ENCODE data around the gene PHF21A.

Gene PHF21A

DNA sequence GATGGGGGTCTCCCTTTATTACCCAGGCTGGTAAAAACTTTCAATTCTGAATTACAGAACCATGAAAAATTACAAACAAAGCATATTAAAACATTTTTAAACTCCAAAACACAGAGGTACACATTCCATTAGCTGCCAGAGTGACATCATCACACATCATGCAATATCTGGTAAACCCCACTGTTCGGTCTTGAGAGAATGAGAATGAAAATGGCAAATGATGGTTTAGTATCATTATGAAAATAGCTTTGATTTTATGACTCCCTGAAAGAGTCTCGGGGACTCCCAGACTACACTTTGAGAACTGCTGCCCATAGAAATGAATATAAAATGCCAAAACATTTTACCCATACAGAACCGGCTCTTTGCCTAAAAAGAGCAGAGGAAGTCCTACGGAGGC lies 180.0 kb downstream of the PHF21A start:
- Histone ChIP-seq H3K4me1 (ENCODE audit: control insufficient read depth, insufficient read depth, low read depth, low read length) (peaks cover 2% of the 10 kb centered on the region), H3K9me3 (ENCODE audit: control insufficient read depth, low read length) (no peaks in the 10 kb centered on the region), H3K27me3 (ENCODE audit: control insufficient read depth in 1 of 2, insufficient read depth in 1 of 2, low read length in 2 of 2) (no peaks in the 10 kb centered on the region), H3K18ac (ENCODE audit: low read depth in 1 of 2, low read length in 2 of 2) (no peak overlapping the region), H2BK5ac (ENCODE audit: low read depth, low read length, poor library complexity, severe bottlenecking) (no peak overlapping the region), H2BK12ac (ENCODE audit: low read length in 2 of 2) (no peak overlapping the region), H2BK15ac (ENCODE audit: low read depth, poor library complexity, severe bottlenecking) (no peak overlapping the region), H3K27ac (ENCODE audit: low read length, poor library complexity, severe bottlenecking) (no peak overlapping the region), H3K4me2 (ENCODE audit: low read length, poor library complexity, severe bottlenecking) (no peak overlapping the region), H4K91ac (ENCODE audit: low read length) (no peak overlapping the region), H4K8ac (ENCODE audit: low read length) (no peak overlapping the region), H3K9ac (ENCODE audit: low read length) (no peak overlapping the region), H3K79me1 (replicated peaks; ENCODE audit: low read length, poor library complexity, severe bottlenecking) (peaks cover 6% of the 10 kb centered on the region), H3K36me3 (ENCODE audit: control insufficient read depth in 1 of 2, insufficient read depth in 2 of 2, low read depth in 1 of 2, low read length in 2 of 2) (peaks cover 23 to 63% of the 10 kb centered on the region in 2 experiments), H3K4me3 (ENCODE audit: insufficient read depth in 1 of 2, low read depth in 1 of 2, low read length in 2 of 2) (no peak overlapping the region), H2AK5ac (ENCODE audit: low read length, severe bottlenecking) (no peak overlapping the region), H3K14ac (ENCODE audit: low read length in 2 of 2) (no peak overlapping the region), H2BK120ac (ENCODE audit: low read depth, low read length) (no peak overlapping the region), H2AFZ (ENCODE audit: low read depth, low read length) (no peak overlapping the region), H3K23ac (ENCODE audit: low read length in 2 of 2) (no peak overlapping the region), H3K4ac (ENCODE audit: low read depth in 1 of 2, low read length in 2 of 2) (no peak overlapping the region)
- WGBS, result 88% methylated on average over 3 of the region's 4 CpGs
- no peak for DNase-seq

DNA sequence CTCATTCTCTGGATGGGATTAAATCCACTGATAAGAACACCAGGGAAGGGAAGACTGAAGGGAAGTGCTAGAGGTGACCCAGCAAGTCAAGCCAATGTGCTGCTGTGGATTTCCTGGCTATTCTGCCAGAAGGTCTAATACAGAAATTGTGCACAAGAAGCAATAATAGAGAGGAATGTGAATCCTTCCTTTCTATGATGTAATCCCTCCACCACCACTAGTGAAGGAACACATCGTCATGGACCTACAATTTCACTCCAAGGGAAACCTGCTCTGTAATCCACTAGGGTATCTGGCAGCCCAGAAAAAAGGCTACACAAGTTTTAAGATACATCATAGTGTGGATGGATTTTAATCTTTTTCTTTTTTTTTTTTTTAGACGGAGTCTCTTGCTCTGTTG lies 181.4 kb downstream of the PHF21A start:
- Histone ChIP-seq H3K9ac (ENCODE audit: low read length) (no peak overlapping the region), H4K8ac (ENCODE audit: low read length) (no peak overlapping the region)
- WGBS, result 100% methylated on average over 2 of the region's 2 CpGs

GRCh38 chr11:45937916-45938315 lies 183.3 kb downstream of the PHF21A start:
- H3K27me3 ChIP-seq (ENCODE audit: control insufficient read depth in 1 of 2, insufficient read depth in 1 of 2, low read length in 2 of 2), result no peaks in the 10 kb centered on the region
- H4K8ac ChIP-seq (ENCODE audit: low read length), result no peak overlapping the region
- H3K14ac ChIP-seq (ENCODE audit: low read length in 2 of 2), result no peak overlapping the region
- H2AFZ ChIP-seq (ENCODE audit: low read depth, low read length), result no peak overlapping the region
- no peak overlapping the region for H3K4me2 ChIP-seq (ENCODE audit: low read length, poor library complexity, severe bottlenecking)
- no peak overlapping the region for H3K27ac ChIP-seq (ENCODE audit: low read length, poor library complexity, severe bottlenecking)
- H3K23ac ChIP-seq (ENCODE audit: low read length in 2 of 2), result no peak overlapping the region
- H3K79me1 ChIP-seq (replicated peaks; ENCODE audit: low read length, poor library complexity, severe bottlenecking), result peaks cover 9% of the 10 kb centered on the region
- H3K4me3 ChIP-seq (ENCODE audit: insufficient read depth in 1 of 2, low read depth in 1 of 2, low read length in 2 of 2), result no peak overlapping the region
- peaks cover 40 to 70% of the 10 kb centered on the region in 2 experiments for H3K36me3 ChIP-seq (ENCODE audit: control insufficient read depth in 1 of 2, insufficient read depth in 2 of 2, low read depth in 1 of 2, low read length in 2 of 2)
- no peak overlapping the region for H2BK15ac ChIP-seq (ENCODE audit: low read depth, poor library complexity, severe bottlenecking)
- no peak overlapping the region for H4K91ac ChIP-seq (ENCODE audit: low read length)
- no peak overlapping the region for H2AK5ac ChIP-seq (ENCODE audit: low read length, severe bottlenecking)
- DNase-seq, result no peak
- H2BK12ac ChIP-seq (ENCODE audit: low read length in 2 of 2), result no peak overlapping the region
- H3K4ac ChIP-seq (ENCODE audit: low read depth in 1 of 2, low read length in 2 of 2), result no peak overlapping the region
- no peaks in the 10 kb centered on the region for H3K9me3 ChIP-seq (ENCODE audit: control insufficient read depth, low read length)
- no peak overlapping the region for H2BK5ac ChIP-seq (ENCODE audit: low read depth, low read length, poor library complexity, severe bottlenecking)
- H3K9ac ChIP-seq (ENCODE audit: low read length), result no peak overlapping the region
- H3K4me1 ChIP-seq (ENCODE audit: control insufficient read depth, insufficient read depth, low read depth, low read length), result peaks cover 2% of the 10 kb centered on the region
- no peak overlapping the region for H3K18ac ChIP-seq (ENCODE audit: low read depth in 1 of 2, low read length in 2 of 2)
- WGBS, result 96% methylated on average over 9 of the region's 10 CpGs
- H2BK120ac ChIP-seq (ENCODE audit: low read depth, low read length), result no peak overlapping the region

More for the DNA sequence above, 181.4 kb downstream of the PHF21A start:
- no peak overlapping the region for H3K4me2 ChIP-seq (ENCODE audit: low read length, poor library complexity, severe bottlenecking)
- no peak overlapping the region for H2AFZ ChIP-seq (ENCODE audit: low read depth, low read length)
- no peak overlapping the region for H3K18ac ChIP-seq (ENCODE audit: low read depth in 1 of 2, low read length in 2 of 2)
- DNase-seq, result no peak
- no peak overlapping the region for H3K14ac ChIP-seq (ENCODE audit: low read length in 2 of 2)
- no peak overlapping the region for H2AK5ac ChIP-seq (ENCODE audit: low read length, severe bottlenecking)
- no peak overlapping the region for H3K27ac ChIP-seq (ENCODE audit: low read length, poor library complexity, severe bottlenecking)
- no peak overlapping the region for H2BK5ac ChIP-seq (ENCODE audit: low read depth, low read length, poor library complexity, severe bottlenecking)
- peaks cover 27 to 64% of the 10 kb centered on the region in 2 experiments for H3K36me3 ChIP-seq (ENCODE audit: control insufficient read depth in 1 of 2, insufficient read depth in 2 of 2, low read depth in 1 of 2, low read length in 2 of 2)
- H3K4ac ChIP-seq (ENCODE audit: low read depth in 1 of 2, low read length in 2 of 2), result no peak overlapping the region
- no peak overlapping the region for H2BK12ac ChIP-seq (ENCODE audit: low read length in 2 of 2)
- no peak overlapping the region for H2BK120ac ChIP-seq (ENCODE audit: low read depth, low read length)
- peaks cover 2% of the 10 kb centered on the region for H3K4me1 ChIP-seq (ENCODE audit: control insufficient read depth, insufficient read depth, low read depth, low read length)
- no peaks in the 10 kb centered on the region for H3K27me3 ChIP-seq (ENCODE audit: control insufficient read depth in 1 of 2, insufficient read depth in 1 of 2, low read length in 2 of 2)
- no peak overlapping the region for H2BK15ac ChIP-seq (ENCODE audit: low read depth, poor library complexity, severe bottlenecking)
- H3K79me1 ChIP-seq (replicated peaks; ENCODE audit: low read length, poor library complexity, severe bottlenecking), result peaks cover 6% of the 10 kb centered on the region
- no peaks in the 10 kb centered on the region for H3K9me3 ChIP-seq (ENCODE audit: control insufficient read depth, low read length)
- H3K4me3 ChIP-seq (ENCODE audit: insufficient read depth in 1 of 2, low read depth in 1 of 2, low read length in 2 of 2), result no peak overlapping the region
- H3K23ac ChIP-seq (ENCODE audit: low read length in 2 of 2), result no peak overlapping the region
- H4K91ac ChIP-seq (ENCODE audit: low read length), result no peak overlapping the region

- no peak for DNase-seq
- H3K79me1 ChIP-seq (replicated peaks; ENCODE audit: low read length, poor library complexity, severe bottlenecking), result peaks cover 13% of the 10 kb centered on the region
- peaks cover 2% of the 10 kb centered on the region for H3K4me1 ChIP-seq (ENCODE audit: control insufficient read depth, insufficient read depth, low read depth, low read length)
- H3K9ac ChIP-seq (ENCODE audit: low read length), result no peak overlapping the region
- no peak overlapping the region for H3K14ac ChIP-seq (ENCODE audit: low read length in 2 of 2)
- H2BK12ac ChIP-seq (ENCODE audit: low read length in 2 of 2), result no peak overlapping the region
- no peak overlapping the region for H4K91ac ChIP-seq (ENCODE audit: low read length)
- no peaks in the 10 kb centered on the region for H3K9me3 ChIP-seq (ENCODE audit: control insufficient read depth, low read length)
- no peak overlapping the region for H3K27ac ChIP-seq (ENCODE audit: low read length, poor library complexity, severe bottlenecking)
- H3K23ac ChIP-seq (ENCODE audit: low read length in 2 of 2), result no peak overlapping the region
- no peak overlapping the region for H2AFZ ChIP-seq (ENCODE audit: low read depth, low read length)
- H3K4me3 ChIP-seq (ENCODE audit: insufficient read depth in 1 of 2, low read depth in 1 of 2, low read length in 2 of 2), result no peak overlapping the region
- no peak overlapping the region for H2BK15ac ChIP-seq (ENCODE audit: low read depth, poor library complexity, severe bottlenecking)
- H3K4ac ChIP-seq (ENCODE audit: low read depth in 1 of 2, low read length in 2 of 2), result no peak overlapping the region
- no peak overlapping the region for H3K4me2 ChIP-seq (ENCODE audit: low read length, poor library complexity, severe bottlenecking)
- no peak overlapping the region for H2AK5ac ChIP-seq (ENCODE audit: low read length, severe bottlenecking)
- H2BK120ac ChIP-seq (ENCODE audit: low read depth, low read length), result no peak overlapping the region
- no peak overlapping the region for H2BK5ac ChIP-seq (ENCODE audit: low read depth, low read length, poor library complexity, severe bottlenecking)
- H3K27me3 ChIP-seq (ENCODE audit: control insufficient read depth in 1 of 2, insufficient read depth in 1 of 2, low read length in 2 of 2), result no peaks in the 10 kb centered on the region
- H3K18ac ChIP-seq (ENCODE audit: low read depth in 1 of 2, low read length in 2 of 2), result no peak overlapping the region
- peaks cover 48 to 69% of the 10 kb centered on the region in 2 experiments for H3K36me3 ChIP-seq (ENCODE audit: control insufficient read depth in 1 of 2, insufficient read depth in 2 of 2, low read depth in 1 of 2, low read length in 2 of 2)
- H4K8ac ChIP-seq (ENCODE audit: low read length), result no peak overlapping the region
- 86% methylated on average over 4 of the region's 4 CpGs for WGBS
These were observed 184.7 kb downstream of the PHF21A start for GRCh38 chr11:45936511-45937054.
